OCI-LY3 (cell line): Measurements from ENCODE around the gene DIP2C.

Source experiments
- H2AFZ ChIP-seq: fragments of 200-600, 300-600 bp; shearing (Covaris generic); 2 replicates; pipeline ENCODE4 v1.6.0; 2014; ENCODE audit warnings: antibody characterized with exemption, low read depth, low read length
- H3K27ac ChIP-seq: fragments of 200-600, 300-600 bp; sonication (generic); 2 replicates; pipeline ENCODE4 v1.5.1; 2014; ENCODE audit warnings: mild to moderate bottlenecking, low read length, moderate library complexity, mixed read lengths
- H3K27me3 ChIP-seq: fragments of 200-600, 300-600 bp; sonication (generic); 2 replicates; pipeline ENCODE4 v1.6.1; 2014; ENCODE audit warnings: low read depth, low read length, mixed read lengths
- H3K36me3 ChIP-seq: fragments of 200-600, 300-600 bp; sonication (generic); replicated peaks from 2 replicates; pipeline ENCODE3; 2014; ENCODE audit warnings: low read depth, low read length, mixed read lengths
- H3K4me1 ChIP-seq: fragments of 300-600, 200-600 bp; sonication (generic); 2 replicates; pipeline ENCODE4 v1.6.1; 2014; ENCODE audit warnings: low read length, mixed read lengths
- H3K4me2 ChIP-seq: fragments of 200-600, 300-600 bp; sonication (generic); 2 replicates; pipeline ENCODE4 v1.6.1; 2014; ENCODE audit warnings: low read length, mixed read lengths
- H3K4me3 ChIP-seq: fragments of 300-600, 200-600 bp; sonication (generic); 2 replicates; pipeline ENCODE4 v1.5.1; 2014; ENCODE audit warnings: antibody characterized with exemption, mild to moderate bottlenecking, low read length, moderate library complexity
- H3K79me2 ChIP-seq: fragments of 300-600, 200-600 bp; shearing (Covaris generic); 2 replicates; pipeline ENCODE4 v1.6.1; 2014; ENCODE audit warnings: mild to moderate bottlenecking, low read length, mixed read lengths
- H3K9ac ChIP-seq: fragments of 300-600, 200-600 bp; shearing (Covaris generic); 2 replicates; pipeline ENCODE4 v1.6.0; 2014; ENCODE audit warnings: mild to moderate bottlenecking, low read length, moderate library complexity
- H3K9me3 ChIP-seq: fragments of 200-600, 300-600 bp; shearing (Covaris generic); 2 replicates; pipeline ENCODE4 v1.6.1; 2014; ENCODE audit warnings: low read length, mixed read lengths; ENCODE audit not compliant: insufficient read depth
- H4K20me1 ChIP-seq: fragments of 200-600, 300-600 bp; sonication (generic); 2 replicates; pipeline ENCODE4 v1.6.1; 2016; ENCODE audit warnings: low read length, mixed read lengths; ENCODE audit not compliant: insufficient read depth
- CTCF ChIP-seq: fragments of 200-600, 300-600 bp; sonication (generic); IDR thresholded peaks from 2 replicates; pipeline ENCODE4 v1.5.1; 2014; ENCODE audit warnings: antibody characterized with exemption, low read length, low read depth
- EZH2phosphoT487 ChIP-seq: fragments of 200-600 bp; shearing (Covaris generic); IDR thresholded peaks from 2 replicates; pipeline ENCODE4 v1.6.1; 2018; ENCODE audit warnings: antibody characterized with exemption, mixed run types, low read depth

The DIP2C gene

GRCh38 chr10:691216-691615, 1.7 kb upstream of the DIP2C start:
- Histone ChIP-seq H3K79me2 (no peaks in the 10 kb centered on the region), H3K4me1 (no peaks in the 10 kb centered on the region), H3K9me3 (no peaks in the 10 kb centered on the region), H3K4me2 (no peak overlapping the region), H3K4me3 (no peak overlapping the region), H3K27ac (no peak overlapping the region), H2AFZ (no peak overlapping the region), H3K27me3 (no peaks in the 10 kb centered on the region), H3K9ac (no peak overlapping the region), H4K20me1 (no peaks in the 10 kb centered on the region), H3K36me3 (no peaks in the 10 kb centered on the region)
- TF ChIP-seq CTCF, result no peak
- no peak for TF ChIP-seq EZH2phosphoT487

GRCh38 chr10:690372-691161, 1.1 kb upstream of the DIP2C start:
- no peak overlapping the region for H3K27ac ChIP-seq
- H4K20me1 ChIP-seq, result no peaks in the 10 kb centered on the region
- H3K36me3 ChIP-seq, result no peaks in the 10 kb centered on the region
- no peak overlapping the region for H2AFZ ChIP-seq
- no peak overlapping the region for H3K9ac ChIP-seq
- H3K9me3 ChIP-seq, result no peaks in the 10 kb centered on the region
- no peak overlapping the region for H3K4me2 ChIP-seq
- no peaks in the 10 kb centered on the region for H3K79me2 ChIP-seq
- H3K4me1 ChIP-seq, result no peaks in the 10 kb centered on the region
- H3K27me3 ChIP-seq, result no peaks in the 10 kb centered on the region
- TF ChIP-seq CTCF, result no peak
- TF ChIP-seq EZH2phosphoT487, result no peak
- no peak overlapping the region for H3K4me3 ChIP-seq

- Histone ChIP-seq H3K9ac (no peak overlapping the region), H3K4me1 (no peaks in the 10 kb centered on the region), H3K9me3 (no peaks in the 10 kb centered on the region), H3K4me3 (no peak overlapping the region), H3K4me2 (no peak overlapping the region), H3K27ac (no peak overlapping the region), H3K36me3 (no peaks in the 10 kb centered on the region), H3K27me3 (no peaks in the 10 kb centered on the region), H2AFZ (no peak overlapping the region), H4K20me1 (no peaks in the 10 kb centered on the region), H3K79me2 (no peaks in the 10 kb centered on the region)
- TF ChIP-seq CTCF (no peak), EZH2phosphoT487 (no peak)
These were observed 382 bp downstream of the DIP2C start for GRCh38 chr10:689121-689451.

GRCh38 chr10:688312-689120, 952 bp downstream of the DIP2C start:
- TF ChIP-seq EZH2phosphoT487, result no peak
- no peak for TF ChIP-seq CTCF
- Histone ChIP-seq H3K27ac (no peak overlapping the region), H3K9ac (no peak overlapping the region), H3K79me2 (no peaks in the 10 kb centered on the region), H3K4me1 (no peaks in the 10 kb centered on the region), H4K20me1 (no peaks in the 10 kb centered on the region), H3K36me3 (no peaks in the 10 kb centered on the region), H2AFZ (no peak overlapping the region), H3K4me3 (no peak overlapping the region), H3K9me3 (no peaks in the 10 kb centered on the region), H3K4me2 (no peak overlapping the region), H3K27me3 (no peaks in the 10 kb centered on the region)
